ENCODE measurements around the gene CORO6.

DNA sequence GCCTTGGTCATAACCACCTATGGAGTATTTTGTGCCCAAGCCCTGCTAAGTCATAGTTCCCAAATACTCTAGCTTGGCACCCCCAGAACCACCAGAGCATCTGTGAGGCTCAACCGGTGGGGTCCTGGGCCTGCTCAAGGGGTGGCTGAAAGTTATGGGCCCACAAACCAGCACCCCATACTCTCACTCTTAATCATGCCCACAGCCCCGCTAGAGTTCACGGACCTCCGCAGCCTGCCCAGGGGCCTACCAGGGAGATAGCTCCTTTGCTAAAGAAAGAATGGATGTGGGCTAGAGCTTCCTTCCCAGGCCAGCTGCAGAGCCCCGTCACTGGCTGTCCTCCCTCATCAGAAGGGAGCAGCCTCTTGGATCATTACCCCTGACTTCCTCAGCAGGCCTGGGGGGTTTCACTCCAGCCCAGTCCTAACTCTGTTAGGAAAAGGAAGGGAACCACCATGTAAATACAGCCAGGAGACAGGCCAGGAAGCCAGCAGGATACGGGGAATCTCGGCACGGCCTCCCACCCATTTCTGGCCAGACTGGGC is 34.6 kb downstream of the CORO6 start:
- TF ChIP-seq, protein P1, sequence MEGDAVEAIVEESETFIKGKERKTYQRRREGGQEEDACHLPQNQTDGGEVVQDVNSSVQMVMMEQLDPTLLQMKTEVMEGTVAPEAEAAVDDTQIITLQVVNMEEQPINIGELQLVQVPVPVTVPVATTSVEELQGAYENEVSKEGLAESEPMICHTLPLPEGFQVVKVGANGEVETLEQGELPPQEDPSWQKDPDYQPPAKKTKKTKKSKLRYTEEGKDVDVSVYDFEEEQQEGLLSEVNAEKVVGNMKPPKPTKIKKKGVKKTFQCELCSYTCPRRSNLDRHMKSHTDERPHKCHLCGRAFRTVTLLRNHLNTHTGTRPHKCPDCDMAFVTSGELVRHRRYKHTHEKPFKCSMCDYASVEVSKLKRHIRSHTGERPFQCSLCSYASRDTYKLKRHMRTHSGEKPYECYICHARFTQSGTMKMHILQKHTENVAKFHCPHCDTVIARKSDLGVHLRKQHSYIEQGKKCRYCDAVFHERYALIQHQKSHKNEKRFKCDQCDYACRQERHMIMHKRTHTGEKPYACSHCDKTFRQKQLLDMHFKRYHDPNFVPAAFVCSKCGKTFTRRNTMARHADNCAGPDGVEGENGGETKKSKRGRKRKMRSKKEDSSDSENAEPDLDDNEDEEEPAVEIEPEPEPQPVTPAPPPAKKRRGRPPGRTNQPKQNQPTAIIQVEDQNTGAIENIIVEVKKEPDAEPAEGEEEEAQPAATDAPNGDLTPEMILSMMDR (IDR thresholded peaks at IDR 0.05 in 2 of 3, conservative IDR thresholded peaks at IDR 0.05 in 1 of 3; ENCODE audit: control insufficient read depth in 2 of 3, extremely low read depth in 1 of 3, insufficient read depth in 1 of 3, low read depth in 3 of 3, low read length in 3 of 3): no peak
- TF ChIP-seq SMAD5 (IDR thresholded peaks at IDR 0.05; ENCODE audit: low read depth) (no peak), SP1 (IDR thresholded peaks at IDR 0.05; ENCODE audit: low read depth, low read length) (no peak), SMC3 (IDR thresholded peaks at IDR 0.05; ENCODE audit: borderline replicate concordance, low read length) (no peak), RAD21 (IDR thresholded peaks at IDR 0.05; ENCODE audit: insufficient read depth, low read depth, low read length) (no peak), PML (IDR thresholded peaks at IDR 0.05; ENCODE audit: low read length) (no peak), GATAD2B (conservative IDR thresholded peaks at IDR 0.05; ENCODE audit: low read depth) (no peak), TCF7 (IDR thresholded peaks at IDR 0.05; ENCODE audit: borderline replicate concordance) (no peak)
